Heart left ventricle (tissue), 16 donors: ENCODE results near the gene EPC2. TPM values are rescaled to one million over a fixed set of nuclear protein-coding genes. Genes with fewer than 3 reads are reported as not detected.
A peak's percentile ranks its signal among the peaks of the same experiment; 100 is the strongest.

Source experiments
- ATAC-seq, 4 donors: fragments of 200-7000 bp; cut with Tn5 transposase; one replicate each; pipeline ENCODE4 v1.9.1; 2020 to 2022; ENCODE audit warnings: moderate library complexity in 4 of 4, mild to moderate bottlenecking in 3 of 4, moderate number of reproducible peaks in 1 of 4
- DNase-seq, 5 donors: peaks; one replicate each; pipeline ENCODE4 v3.0.0-alpha.2; 2020
- H3K27ac ChIP-seq, 12 donors: fragments of 200-600 bp; sonication (generic) in 4 of 12; one replicate each; pipeline versions ENCODE4 v1.5.0 to v1.8.0; 2016 to 2022; ENCODE audit warnings: mild to moderate bottlenecking in 2 of 12
- H3K27me3 ChIP-seq, 9 donors: fragments of 200-600 bp; sonication (generic) in 2 of 9; one replicate each; pipeline versions ENCODE4 v1.5.1 to v1.8.0; 2016 to 2022; ENCODE audit warnings: mild to moderate bottlenecking in 3 of 9
- H3K36me3 ChIP-seq, 9 donors: fragments of 200-600 bp; sonication (generic) in 2 of 9; one replicate each; pipeline versions ENCODE4 v1.5.0 to v1.8.0; 2018 to 2022; ENCODE audit warnings: mild to moderate bottlenecking in 2 of 9
- H3K4me1 ChIP-seq, 12 donors: fragments of 200-600 bp; sonication (generic) in 4 of 12; one replicate each; pipeline versions ENCODE4 v1.5.0 to v1.8.0; 2016 to 2022; ENCODE audit warnings: mild to moderate bottlenecking in 3 of 12
- H3K4me3 ChIP-seq, 12 donors: fragments of 200-600 bp; sonication (generic) in 4 of 12; one replicate each; pipeline versions ENCODE4 v1.5.0 to v1.8.0; 2017 to 2022; ENCODE audit warnings: mild to moderate bottlenecking in 9 of 12, moderate library complexity in 4 of 12
- H3K9me3 ChIP-seq, 12 donors: fragments of 200-600 bp; sonication (generic) in 4 of 12; one replicate each; pipeline versions ENCODE4 v1.5.0 to v1.8.0; 2016 to 2022; ENCODE audit warnings: mild to moderate bottlenecking in 1 of 12
- POLR2A ChIP-seq, 2 donors: fragments of 450-650 bp; IDR thresholded peaks; one replicate each; pipeline ENCODE4 v1.6.1; 2017; ENCODE audit warnings: antibody characterized with exemption in 2 of 2, mild to moderate bottlenecking in 2 of 2, moderate library complexity in 2 of 2
- WGBS, 4 donors: extraction: QIAGEN DNeasy Blood & Tissue Kit in 2 of 4; methylation state at CpG; one replicate each; pipeline versions ENCODE4 v1.1.5 to v1.1.7; 2013 to 2018; 5-methylcytosine and 5-hydroxymethylcytosine counted together
- intact Hi-C, 10 donors: fragments of 100-400 bp; cut with DNase I; formaldehyde crosslinking; loops; one replicate each; pipeline versions ENCODE4 v1.11.1 to v1.14.2; 2022
- polyA plus RNA-seq, 2 donors: library from polyadenylated mRNA; stranded (reverse); fragments of 200-250 nt; gene quantifications; one replicate each; pipeline ENCODE4 v1.2.3, GENCODE V29; 2013
- total RNA-seq, 9 donors: library from RNA; depleted of rRNA in 2 of 9; stranded (reverse); fragments of >200 nt in 2 of 9; fragmentation: NEBNext Ultra II Directional in 3 of 9; extraction: Animal tissue kit (Norgen Biotek cat#: 25700) in 3 of 9; gene quantifications; one replicate each; pipeline versions ENCODE4 v1.1.0 to v1.2.4, GENCODE V29; 2016 to 2023
- TF ChIP-seq, protein P1 (sequence below), 12 donors: fragments of 200-600 bp; sonication (generic) in 4 of 12; IDR thresholded peaks; one replicate each; pipeline versions ENCODE4 v1.5.0 to v1.8.0; 2018 to 2022; ENCODE audit warnings: antibody characterized with exemption in 12 of 12, mild to moderate bottlenecking in 5 of 12
- donor health status: ischemic (EF 13 %, LVEDD 7.1; RV severe dilation, severe dysfunction).
- donor health status: healthy with polysubstance abuse.
- donor health status: DM: no; HTN: yes; CAD: no.
- donor health status: DM: no; HTN: no; CAD: no.
- donor health status: ischemic (EF 25% LVEDD 6.9; RV normal size, moderate dysfunction).
- donor health status: ischemic (EF 25% LVEDD 5.7; RV mildly dilated, moderate dysfunction).
- donor health status: healthy.
- donor health status: DM: yes; HTN: yes; CAD: no.
- donor health status: ischemic (EF 35%, LVEDD 5.7; RV mildly dilated, moderate dysfunction).
- donor health status: nonischemic (EF 11% LVEDD 7.7; RV severe dilation, severe dysfunction).
- donor health status: DM: yes; HTN: yes; CAD: no.
- donor health status: PGD.
- donor health status: ischemic (EF 29% LVEDD 5.4; RV normal size, mild dysfunction).
- donor health status: nonischemic (EF 23%, LVEDD 6.1; RV moderate dilation, normal function).

EPC2 gene
- total and polyA plus RNA-seq, 11 donors: 5.6 to 27.1 (median 19.3) TPM

DNA sequence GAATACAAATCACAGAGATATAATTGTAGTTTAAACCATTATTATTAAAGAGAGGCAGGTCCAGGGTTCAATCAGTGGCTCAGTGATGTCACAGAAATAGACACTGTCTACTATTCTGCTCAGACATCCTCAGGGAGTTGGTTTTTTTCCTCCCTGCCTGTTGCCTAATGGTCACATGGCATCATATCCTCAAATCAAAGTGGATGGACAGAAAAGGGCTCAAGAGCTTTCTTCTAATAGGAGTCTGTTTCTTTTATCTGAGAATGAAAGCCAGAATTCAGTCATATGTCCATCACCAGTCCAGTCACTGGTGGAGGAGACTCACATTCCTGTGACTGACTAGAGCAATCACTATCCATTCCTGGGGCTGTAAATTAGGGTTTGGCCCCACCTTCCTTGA is 27.9 kb upstream of the EPC2 start:
- Histone ChIP-seq H3K27me3 (no peaks in the 10 kb centered on the region), H3K36me3 (no peaks in the 10 kb centered on the region), H3K4me1 (peaks cover 0 to 50% (median 29%) of the 10 kb centered on the region in 12 donors), H3K4me3 (no peak overlapping the region), H3K27ac (peak overlapping the region in 2 of 12 donors; percentile 55 to 74), H3K9me3 (no peaks in the 10 kb centered on the region)
- DNase-seq (no peak), ATAC-seq (no peak)
- intact Hi-C loops: loop anchor here in 1 of 10 donors (2.0 kb wide), 1 partner anchor 28 kb away; the partner anchor contains the start of gene EPC2
- TF ChIP-seq, protein P1, sequence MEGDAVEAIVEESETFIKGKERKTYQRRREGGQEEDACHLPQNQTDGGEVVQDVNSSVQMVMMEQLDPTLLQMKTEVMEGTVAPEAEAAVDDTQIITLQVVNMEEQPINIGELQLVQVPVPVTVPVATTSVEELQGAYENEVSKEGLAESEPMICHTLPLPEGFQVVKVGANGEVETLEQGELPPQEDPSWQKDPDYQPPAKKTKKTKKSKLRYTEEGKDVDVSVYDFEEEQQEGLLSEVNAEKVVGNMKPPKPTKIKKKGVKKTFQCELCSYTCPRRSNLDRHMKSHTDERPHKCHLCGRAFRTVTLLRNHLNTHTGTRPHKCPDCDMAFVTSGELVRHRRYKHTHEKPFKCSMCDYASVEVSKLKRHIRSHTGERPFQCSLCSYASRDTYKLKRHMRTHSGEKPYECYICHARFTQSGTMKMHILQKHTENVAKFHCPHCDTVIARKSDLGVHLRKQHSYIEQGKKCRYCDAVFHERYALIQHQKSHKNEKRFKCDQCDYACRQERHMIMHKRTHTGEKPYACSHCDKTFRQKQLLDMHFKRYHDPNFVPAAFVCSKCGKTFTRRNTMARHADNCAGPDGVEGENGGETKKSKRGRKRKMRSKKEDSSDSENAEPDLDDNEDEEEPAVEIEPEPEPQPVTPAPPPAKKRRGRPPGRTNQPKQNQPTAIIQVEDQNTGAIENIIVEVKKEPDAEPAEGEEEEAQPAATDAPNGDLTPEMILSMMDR (IDR thresholded peaks at IDR 0.05): no peak
- TF ChIP-seq POLR2A (IDR thresholded peaks at IDR 0.05): no peak

DNA sequence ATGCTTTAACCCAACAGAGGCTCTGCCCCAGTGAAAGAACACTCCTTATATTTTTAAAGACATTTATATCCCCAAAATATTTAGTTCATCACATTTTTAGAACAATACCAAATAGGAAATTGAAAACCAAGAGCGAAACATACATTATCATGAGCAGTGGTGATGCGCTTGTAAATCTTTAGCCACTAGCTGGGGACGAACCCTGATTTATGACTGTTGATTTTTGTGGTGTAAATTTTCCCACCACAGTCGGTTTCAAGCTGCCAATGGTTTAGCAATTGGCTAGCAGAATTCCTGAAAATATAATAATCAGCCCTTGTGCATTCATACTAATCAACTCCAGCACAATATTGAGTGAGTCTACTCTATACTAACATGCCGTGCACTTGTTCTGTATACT is 27.3 kb upstream of the EPC2 start:
- H3K4me3 ChIP-seq: no peak overlapping the region
- no peaks in the 10 kb centered on the region for H3K36me3 ChIP-seq
- intact Hi-C loops: loop anchor here in 1 of 10 donors (2.0 kb wide), 1 partner anchor 28 kb away; the partner anchor contains the start of gene EPC2
- TF ChIP-seq, protein P1 (IDR thresholded peaks at IDR 0.05): no peak
- no peak for TF ChIP-seq POLR2A (IDR thresholded peaks at IDR 0.05)
- no peak for DNase-seq
- H3K4me1 ChIP-seq: peaks cover 0 to 50% (median 30%) of the 10 kb centered on the region in 12 donors
- H3K27me3 ChIP-seq: no peaks in the 10 kb centered on the region
- no peak overlapping the region for H3K27ac ChIP-seq
- no peak for ATAC-seq
- 84 to 91% (median 89%) methylated on average over 5 of the region's 5 CpGs for WGBS, 4 donors
- H3K9me3 ChIP-seq: no peaks in the 10 kb centered on the region

DNA sequence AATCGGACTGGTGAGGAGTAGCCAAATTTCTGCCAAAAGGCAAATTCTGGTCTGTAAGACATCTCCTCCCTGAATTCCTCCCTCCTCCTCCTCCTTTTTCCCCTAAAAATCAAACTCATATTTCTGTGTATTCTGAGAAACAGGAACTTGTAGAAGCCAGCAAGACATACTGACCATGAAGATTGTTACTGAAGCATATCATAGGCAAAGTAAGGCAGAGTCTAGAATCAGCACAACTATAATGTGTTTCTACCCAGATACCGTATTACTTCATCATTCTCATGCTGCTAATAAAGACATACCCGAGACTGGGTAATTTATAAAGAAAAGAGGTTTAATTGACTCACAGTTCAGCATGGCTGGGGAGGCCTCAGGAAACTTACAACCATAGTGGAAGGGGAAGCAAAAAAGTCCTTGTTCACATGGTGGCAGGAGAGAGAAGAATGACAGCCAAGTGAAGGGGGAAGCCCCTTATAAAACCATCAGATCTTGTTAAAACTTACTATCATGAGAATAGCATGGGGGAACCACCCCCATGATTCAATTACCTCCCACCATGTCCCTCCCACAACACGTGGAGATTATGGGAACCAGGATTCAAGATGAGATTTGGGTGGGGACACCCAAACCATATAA is 24.9 kb upstream of the EPC2 start:
- H3K27ac ChIP-seq: peak overlapping the region in 7 of 12 donors; percentile 25 to 72 (median 58)

DNA sequence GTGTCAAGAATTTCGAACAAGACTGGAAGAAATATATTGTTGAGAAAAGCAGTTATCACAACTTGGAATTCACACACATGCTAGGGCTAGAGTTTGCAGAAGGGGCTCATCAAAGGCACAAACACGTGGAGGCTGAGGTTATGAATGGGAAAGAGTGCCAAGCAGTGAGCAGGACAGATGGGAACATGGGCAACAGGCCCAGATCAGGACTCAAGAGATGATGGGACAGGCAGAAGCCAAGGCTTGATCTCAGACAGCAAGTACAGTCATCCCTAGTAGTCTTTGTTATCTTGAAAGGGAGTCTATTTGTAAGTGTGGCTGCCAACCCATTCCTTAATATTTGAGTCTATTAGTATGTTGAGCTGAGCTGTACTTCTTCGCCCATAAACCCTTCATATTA is 22.2 kb upstream of the EPC2 start:
- 57 to 66% (median 65%) methylated on average over 3 of the region's 3 CpGs for WGBS, 4 donors
- Histone ChIP-seq H3K4me3 (no peak overlapping the region), H3K4me1 (peaks cover 0 to 23% (median 8%) of the 10 kb centered on the region in 12 donors), H3K9me3 (no peaks in the 10 kb centered on the region), H3K27ac (no peak overlapping the region), H3K36me3 (no peaks in the 10 kb centered on the region), H3K27me3 (no peaks in the 10 kb centered on the region)
- TF ChIP-seq, protein P1 (IDR thresholded peaks at IDR 0.05): no peak
- no peak for TF ChIP-seq POLR2A (IDR thresholded peaks at IDR 0.05)
- peak; percentile 29 to 77 (median 60) for ATAC-seq
- intact Hi-C loops: no loop called here
- peak in 2 of 5 donors; percentile 36 to 57 for DNase-seq

More for the DNA sequence above, 24.9 kb upstream of the EPC2 start:
- no peaks in the 10 kb centered on the region for H3K36me3 ChIP-seq
- 67 to 70% (median 69%) methylated on average over 4 of the region's 4 CpGs for WGBS, 4 donors
- ATAC-seq (no peak), DNase-seq (no peak)
- no peaks in the 10 kb centered on the region for H3K27me3 ChIP-seq
- intact Hi-C loops: no loop called here
- no peaks in the 10 kb centered on the region for H3K9me3 ChIP-seq
- H3K4me1 ChIP-seq: peaks cover 0 to 42% (median 23%) of the 10 kb centered on the region in 12 donors
- TF ChIP-seq, protein P1 (IDR thresholded peaks at IDR 0.05): no peak
- no peak for TF ChIP-seq POLR2A (IDR thresholded peaks at IDR 0.05)
- H3K4me3 ChIP-seq: no peak overlapping the region
